Panc1 (cell line): ENCODE results near the gene CD22. TPM values are rescaled to one million over a fixed set of nuclear protein-coding genes. Genes with fewer than 3 reads are reported as not detected.

Experiments used
- ATAC-seq: fragments of 200-7000 bp; cut with Tn5 transposase; 2 replicates; pipeline ENCODE4 v1.9.1; 2020; ENCODE audit warnings: mild to moderate bottlenecking, moderate library complexity
- BruUV-seq: library from RNA; stranded (reverse); fragments of 400-500 nt; replicated peaks from 2 replicates; lab custom pipeline; 2021; lab: Mats Ljungman, UMichigan
- CTCF ChIA-PET: fragments of 300-600 bp; sonication (Branson Sonifier 250); formaldehyde crosslinking; loops from one replicate; lab custom pipeline; 2022; ENCODE audit warnings: antibody characterized with exemption; lab: Charles Lee
- POLR2A ChIA-PET: fragments of 300-600 bp; sonication (Branson Sonifier 250); formaldehyde crosslinking; loops from one replicate; lab custom pipeline; 2022; ENCODE audit warnings: antibody characterized with exemption; lab: Charles Lee
- DNase-seq: peaks from one replicate; pipeline ENCODE4 v3.0.0-alpha.2; 2010; ENCODE audit warnings: low read depth, low spot score
- H3K27ac ChIP-seq: 2 replicates; pipeline ENCODE4 v1.5.1; 2011; ENCODE audit warnings: mild to moderate bottlenecking, low read length, inconsistent platforms
- H3K27me3 ChIP-seq: fragments of 200-500 bp; sonication (Bioruptor generic); 2 replicates; pipeline ENCODE4 v1.6.0; 2014; ENCODE audit warnings: low read length, inconsistent platforms; ENCODE audit not compliant: control insufficient read depth, insufficient read depth
- H3K36me3 ChIP-seq: fragments of 200-500 bp; sonication (Bioruptor generic); 2 replicates; pipeline ENCODE4 v1.5.1; 2014; ENCODE audit warnings: inconsistent platforms, mild to moderate bottlenecking, low read length, moderate library complexity; ENCODE audit not compliant: control insufficient read depth, insufficient read depth
- H3K4me1 ChIP-seq: 2 replicates; pipeline ENCODE4 v1.5.1; 2011; ENCODE audit warnings: inconsistent platforms, mild to moderate bottlenecking, low read length, moderate library complexity; ENCODE audit not compliant: control insufficient read depth, insufficient read depth
- H3K4me3 ChIP-seq, 2 experiments: 2 replicates each; pipeline ENCODE4 v1.5.1; 2011 to 2012; ENCODE audit warnings: low read depth in 2 of 2, low read length in 2 of 2, mild to moderate bottlenecking in 2 of 2, inconsistent platforms in 1 of 2, moderate library complexity in 1 of 2
- H3K9me3 ChIP-seq: fragments of 200-500 bp; sonication (Bioruptor generic); 2 replicates; pipeline ENCODE4 v1.5.1; 2014; ENCODE audit warnings: low read depth, mild to moderate bottlenecking, inconsistent platforms, low read length, moderate library complexity; ENCODE audit not compliant: control insufficient read depth, insufficient read depth
- POLR2AphosphoS5 ChIP-seq: IDR thresholded peaks from 2 replicates; pipeline ENCODE4 v1.6.1; 2012; ENCODE audit warnings: mild to moderate bottlenecking, low read depth, low read length, moderate library complexity
- REST ChIP-seq, 2 experiments: IDR thresholded peaks; 2 replicates each; pipeline ENCODE4 v1.6.1; 2011 to 2012; ENCODE audit warnings: low read depth in 2 of 2, control low read depth in 1 of 2, low read length in 1 of 2, mild to moderate bottlenecking in 1 of 2, moderate library complexity in 1 of 2; ENCODE audit not compliant: insufficient read depth in 1 of 2
- SIN3A ChIP-seq: IDR thresholded peaks from 2 replicates; pipeline ENCODE4 v1.6.1; 2012; ENCODE audit warnings: low read depth, mild to moderate bottlenecking, low read length, moderate library complexity, borderline replicate concordance; ENCODE audit not compliant: insufficient read depth
- TCF7L2 ChIP-seq: IDR thresholded peaks from 2 replicates; pipeline ENCODE4 v1.6.1; 2011; ENCODE audit warnings: mild to moderate bottlenecking, low read depth, low read length, inconsistent platforms
- in situ Hi-C: cut with HindIII; loops from 2 replicates; pipeline ENCODE4 v1.10.0; 2016; ENCODE audit warnings: low sequenced_read_pairs, low pct_unique_long_range_greater_than_20kb
- intact Hi-C: fragments of 100-400 bp; cut with micrococcal nuclease; formaldehyde crosslinking; loops from one replicate; pipeline ENCODE4 v1.10.0; 2022; ENCODE audit not compliant: unreplicated experiment
- total RNA-seq: library from RNA; stranded (reverse); gene quantifications from one replicate; pipeline ENCODE4 v1.2.1, GENCODE V29; 2021; ENCODE audit not compliant: unreplicated experiment
- TF ChIP-seq, protein P1 (sequence below): fragments of 450-650 bp; IDR thresholded peaks from 2 replicates; pipeline ENCODE4 v1.5.1; 2017; ENCODE audit warnings: mild to moderate bottlenecking

CD22 gene
- total RNA-seq, 1 experiment from 2014 or later = 0.74 TPM

DNA sequence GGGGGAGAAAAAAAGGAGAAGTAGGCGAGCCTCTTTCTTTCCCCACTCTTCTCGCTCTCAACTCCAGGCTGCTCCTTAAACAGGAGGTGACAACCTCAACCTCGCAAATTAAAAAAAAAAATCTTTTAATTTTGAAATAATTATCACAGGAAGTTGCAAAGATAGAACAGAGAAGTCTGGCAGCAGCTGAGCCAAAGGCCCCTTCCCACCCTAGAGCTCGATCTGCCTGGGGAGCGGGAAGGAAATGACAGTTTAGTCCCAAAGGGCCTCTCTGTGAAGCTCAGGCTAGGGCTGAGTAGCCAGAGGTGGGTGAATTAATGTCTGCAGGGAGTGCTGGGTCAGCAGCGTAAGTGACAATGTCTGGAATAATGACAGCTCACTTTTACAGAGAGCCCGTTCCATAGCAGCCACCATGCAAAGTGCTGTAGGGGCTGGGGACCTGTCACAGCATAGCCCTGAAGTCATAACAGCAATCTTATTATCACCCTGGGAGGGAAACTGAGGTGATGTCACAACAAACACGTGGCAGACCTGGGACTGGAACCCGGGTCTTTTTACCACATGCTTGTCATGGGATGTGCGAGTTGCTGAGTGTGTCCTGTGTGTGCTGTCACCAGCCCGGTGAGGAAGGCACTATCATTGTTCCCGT is 8.8 kb upstream of the CD22 start:
- no peaks in the 10 kb centered on the region for H3K27me3 ChIP-seq
- TF ChIP-seq, protein P1, sequence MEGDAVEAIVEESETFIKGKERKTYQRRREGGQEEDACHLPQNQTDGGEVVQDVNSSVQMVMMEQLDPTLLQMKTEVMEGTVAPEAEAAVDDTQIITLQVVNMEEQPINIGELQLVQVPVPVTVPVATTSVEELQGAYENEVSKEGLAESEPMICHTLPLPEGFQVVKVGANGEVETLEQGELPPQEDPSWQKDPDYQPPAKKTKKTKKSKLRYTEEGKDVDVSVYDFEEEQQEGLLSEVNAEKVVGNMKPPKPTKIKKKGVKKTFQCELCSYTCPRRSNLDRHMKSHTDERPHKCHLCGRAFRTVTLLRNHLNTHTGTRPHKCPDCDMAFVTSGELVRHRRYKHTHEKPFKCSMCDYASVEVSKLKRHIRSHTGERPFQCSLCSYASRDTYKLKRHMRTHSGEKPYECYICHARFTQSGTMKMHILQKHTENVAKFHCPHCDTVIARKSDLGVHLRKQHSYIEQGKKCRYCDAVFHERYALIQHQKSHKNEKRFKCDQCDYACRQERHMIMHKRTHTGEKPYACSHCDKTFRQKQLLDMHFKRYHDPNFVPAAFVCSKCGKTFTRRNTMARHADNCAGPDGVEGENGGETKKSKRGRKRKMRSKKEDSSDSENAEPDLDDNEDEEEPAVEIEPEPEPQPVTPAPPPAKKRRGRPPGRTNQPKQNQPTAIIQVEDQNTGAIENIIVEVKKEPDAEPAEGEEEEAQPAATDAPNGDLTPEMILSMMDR = no peak
- TF ChIP-seq SIN3A (no peak), TCF7L2 (no peak), REST (IDR thresholded peaks at IDR 0.05; ENCODE audit: insufficient read depth in 1 of 2, low read depth in 2 of 2, low read length in 1 of 2) (no peak), POLR2AphosphoS5 (no peak)
- no peaks in the 10 kb centered on the region for H3K9me3 ChIP-seq
- DNase-seq (no peak), ATAC-seq (no peak)
- no peaks in the 10 kb centered on the region for H3K36me3 ChIP-seq
- H3K27ac ChIP-seq = no peak overlapping the region
- CTCF ChIA-PET = interaction anchor here (0.5 kb wide), 1 partner anchor 157 kb away, joined by 3 read pairs; no protein-coding TSS in a partner anchor
- BruUV-seq = no TSS peak
- intact Hi-C loops (no loop called here), in situ Hi-C loops (no loop called here)
- H3K4me3 ChIP-seq = no peak overlapping the region
- no peaks in the 10 kb centered on the region; the same call in 1 of the 2 replicates for H3K4me1 ChIP-seq
- POLR2A ChIA-PET = no interaction called here

DNA sequence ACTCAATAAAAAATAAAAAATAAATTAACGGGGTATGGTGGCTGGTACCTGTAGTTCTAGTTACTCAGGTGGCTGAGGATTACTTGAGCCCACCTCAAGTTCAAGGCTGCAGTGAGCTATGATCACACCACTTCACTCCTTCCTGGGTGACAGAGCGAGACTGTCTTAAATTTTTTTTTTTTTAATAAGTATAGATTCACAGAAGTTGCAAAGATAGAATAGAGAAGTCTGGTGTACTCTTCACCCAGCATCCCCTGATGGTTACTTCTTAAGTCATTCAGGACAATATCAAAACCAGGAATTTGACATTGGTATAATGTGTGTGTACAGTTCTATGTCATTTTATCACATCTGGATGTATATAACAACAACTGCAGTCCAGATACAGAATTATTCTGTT is 7.7 kb upstream of the CD22 start:
- Histone ChIP-seq H3K27ac (no peak overlapping the region), H3K4me3 (no peak overlapping the region), H3K27me3 (no peaks in the 10 kb centered on the region), H3K36me3 (no peaks in the 10 kb centered on the region), H3K4me1 (no peaks in the 10 kb centered on the region; the same call in 1 of the 2 replicates), H3K9me3 (no peaks in the 10 kb centered on the region)
- POLR2A ChIA-PET = no interaction called here
- CTCF ChIA-PET = no interaction called here
- no TSS peak for BruUV-seq
- intact Hi-C loops = no loop called here
- TF ChIP-seq REST (IDR thresholded peaks at IDR 0.05; ENCODE audit: insufficient read depth in 1 of 2, low read depth in 2 of 2, low read length in 1 of 2) (no peak), TCF7L2 (no peak), SIN3A (no peak), POLR2AphosphoS5 (no peak)
- TF ChIP-seq, protein P1 = no peak
- ATAC-seq (no peak), DNase-seq (no peak)
- in situ Hi-C loops = no loop called here
